Activated naive CD8-positive, alpha-beta T cell treated with anti-CD3 and anti-CD28 coated beads, Interleukin-2, amount 50 U/mL, for 16 hours (primary cell): ENCODE data around the gene BNC2.

Source experiments
- DNase-seq: peaks from one replicate; pipeline ENCODE4 v3.0.0-alpha.2; 2020; ENCODE audit warnings: low read depth, low spot score

The BNC2 gene

DNA sequence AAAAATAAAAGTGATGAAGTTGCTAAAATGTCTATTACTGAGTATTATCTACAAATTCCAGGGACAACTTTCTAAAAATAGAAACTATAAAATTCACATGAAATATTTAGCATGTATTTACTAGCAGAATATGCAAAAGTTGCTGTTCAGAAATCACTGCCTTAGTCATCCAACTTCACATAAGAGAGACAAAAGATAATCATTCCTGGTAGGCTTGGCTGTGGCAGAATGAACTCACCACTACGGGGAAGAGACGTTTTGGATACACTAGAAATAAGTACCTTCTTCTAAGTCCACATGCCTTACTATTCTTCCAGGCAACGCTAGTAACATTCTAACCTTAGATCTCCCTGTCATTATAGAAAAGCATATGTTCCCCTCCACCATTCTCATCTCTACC is 272.2 kb downstream of the BNC2 start:
- DNase-seq = no peak

- no peak for DNase-seq
Measured at GRCh38 chr9:16597136-16597535, 273.3 kb downstream of the BNC2 start.

- no peak for DNase-seq
Measured at GRCh38 chr9:16595227-16595626, 275.2 kb downstream of the BNC2 start.

- no peak for DNase-seq
Measured at GRCh38 chr9:16594787-16595186, 275.7 kb downstream of the BNC2 start.

- DNase-seq = no peak
Measured at GRCh38 chr9:16593746-16594145, 276.7 kb downstream of the BNC2 start.

DNA sequence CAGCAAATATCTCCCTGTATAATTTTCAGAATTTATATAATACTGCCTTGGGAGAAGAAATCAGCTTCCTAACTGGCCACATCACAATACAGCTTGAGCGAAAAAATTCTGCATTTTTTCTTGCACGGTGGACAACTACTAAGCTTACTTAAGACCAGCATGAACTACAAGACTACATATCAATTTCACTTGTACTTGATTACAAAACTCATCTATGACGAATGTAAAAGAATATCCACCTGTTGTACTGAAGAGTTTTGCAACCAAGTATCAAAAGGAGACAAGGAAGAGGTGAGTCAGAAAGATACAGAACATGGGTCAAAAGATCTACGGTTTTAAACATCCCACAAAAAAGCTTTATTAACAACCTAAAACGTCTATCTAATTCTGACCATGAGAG is 279.4 kb downstream of the BNC2 start:
- DNase-seq = no peak

DNA sequence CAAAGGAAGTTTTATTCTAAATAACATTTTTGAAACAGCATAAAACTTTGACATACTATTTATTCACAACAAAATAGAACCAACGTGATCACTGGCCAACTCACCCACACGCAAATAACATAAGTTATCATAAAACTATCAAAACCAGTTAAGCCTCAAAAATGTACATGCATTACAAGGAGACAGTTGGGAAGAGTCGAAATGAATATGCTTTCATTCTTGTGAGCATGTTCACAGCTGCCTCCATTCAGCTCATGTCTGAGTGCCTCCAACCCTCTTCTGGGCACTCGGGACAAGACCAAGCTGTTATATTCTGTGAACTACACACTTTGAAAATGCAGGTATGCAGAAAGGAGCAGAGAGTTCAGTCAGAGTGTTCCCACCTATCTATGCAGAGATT is 284.9 kb downstream of the BNC2 start:
- DNase-seq = no peak

- no peak for DNase-seq
Measured at GRCh38 chr9:16579872-16580432, 290.5 kb downstream of the BNC2 start.

- no peak for DNase-seq
Measured at GRCh38 chr9:16575986-16576245, 294.6 kb downstream of the BNC2 start.

- no peak for DNase-seq
Measured at GRCh38 chr9:16575142-16575985, 295.1 kb downstream of the BNC2 start.

GRCh38 chr9:16572005-16572734 is 298.3 kb downstream of the BNC2 start:
- no peak for DNase-seq

DNA sequence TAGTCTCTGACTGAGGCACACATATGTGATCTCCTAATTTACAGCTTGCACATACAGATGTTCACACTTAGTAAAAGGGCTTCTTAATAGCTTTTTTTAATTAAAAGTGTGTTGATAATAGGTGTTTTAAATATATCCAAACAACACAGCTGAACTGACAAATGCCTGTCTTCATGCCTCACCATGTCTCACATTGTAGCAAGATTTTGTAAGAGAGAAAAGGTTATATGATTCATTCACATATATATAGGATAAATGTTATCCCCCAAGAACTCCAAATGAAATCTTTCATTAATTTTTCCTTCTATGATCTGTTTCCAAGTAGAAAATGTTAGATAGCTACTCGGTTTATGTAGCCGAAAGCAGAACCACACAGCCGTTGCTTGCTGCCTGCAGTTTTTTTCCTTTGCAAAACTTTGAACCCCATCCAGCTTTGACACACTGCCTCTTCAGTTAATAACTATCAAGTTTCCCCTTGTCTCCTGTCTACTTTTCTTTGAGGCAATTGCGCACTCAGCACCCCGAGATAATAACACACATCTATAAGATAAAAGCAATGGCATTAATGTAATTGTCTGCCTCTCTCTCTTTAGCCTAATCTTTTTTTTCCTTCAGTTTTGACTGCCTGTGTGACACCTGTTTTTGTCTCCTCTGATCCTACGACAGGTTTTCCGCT is 299.2 kb downstream of the BNC2 start:
- no peak for DNase-seq

DNA sequence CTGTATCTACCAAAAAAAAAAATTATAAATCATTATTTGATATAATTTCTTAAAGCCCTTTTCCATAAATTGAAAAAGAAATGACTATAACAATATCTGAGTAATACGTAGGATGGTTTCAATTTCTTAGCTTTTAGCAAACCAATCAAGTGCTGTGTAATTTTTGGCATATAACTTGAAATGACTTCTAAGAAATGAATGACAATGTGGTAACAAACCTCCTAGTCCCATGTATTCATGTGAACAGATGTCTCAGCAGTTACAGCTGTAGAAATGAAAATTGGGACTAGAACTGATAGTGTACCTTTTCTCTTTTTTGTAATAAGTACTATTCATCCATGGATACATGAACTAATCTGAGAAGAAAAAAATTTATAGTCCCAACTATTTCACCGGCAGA is 307.0 kb downstream of the BNC2 start:
- no peak for DNase-seq

DNA sequence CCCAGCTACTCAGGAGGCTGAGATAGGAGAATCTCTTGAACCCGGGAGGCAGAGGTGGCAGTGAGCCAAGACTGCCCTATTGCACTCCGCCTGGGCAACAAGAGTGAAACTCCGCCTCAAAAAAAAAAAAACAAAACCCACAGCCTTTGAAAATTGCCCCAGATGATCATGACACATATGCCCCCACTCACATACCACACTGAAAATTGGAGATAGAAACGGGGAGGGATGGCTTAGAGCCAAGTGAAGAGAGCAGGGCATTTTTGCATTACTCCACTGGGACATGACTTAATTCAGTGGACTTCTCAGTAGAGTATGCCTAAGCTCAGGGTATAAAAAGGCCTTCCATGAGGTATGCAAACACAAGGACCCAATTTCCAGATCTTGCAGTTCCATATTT is 309.3 kb downstream of the BNC2 start:
- no peak for DNase-seq

DNA sequence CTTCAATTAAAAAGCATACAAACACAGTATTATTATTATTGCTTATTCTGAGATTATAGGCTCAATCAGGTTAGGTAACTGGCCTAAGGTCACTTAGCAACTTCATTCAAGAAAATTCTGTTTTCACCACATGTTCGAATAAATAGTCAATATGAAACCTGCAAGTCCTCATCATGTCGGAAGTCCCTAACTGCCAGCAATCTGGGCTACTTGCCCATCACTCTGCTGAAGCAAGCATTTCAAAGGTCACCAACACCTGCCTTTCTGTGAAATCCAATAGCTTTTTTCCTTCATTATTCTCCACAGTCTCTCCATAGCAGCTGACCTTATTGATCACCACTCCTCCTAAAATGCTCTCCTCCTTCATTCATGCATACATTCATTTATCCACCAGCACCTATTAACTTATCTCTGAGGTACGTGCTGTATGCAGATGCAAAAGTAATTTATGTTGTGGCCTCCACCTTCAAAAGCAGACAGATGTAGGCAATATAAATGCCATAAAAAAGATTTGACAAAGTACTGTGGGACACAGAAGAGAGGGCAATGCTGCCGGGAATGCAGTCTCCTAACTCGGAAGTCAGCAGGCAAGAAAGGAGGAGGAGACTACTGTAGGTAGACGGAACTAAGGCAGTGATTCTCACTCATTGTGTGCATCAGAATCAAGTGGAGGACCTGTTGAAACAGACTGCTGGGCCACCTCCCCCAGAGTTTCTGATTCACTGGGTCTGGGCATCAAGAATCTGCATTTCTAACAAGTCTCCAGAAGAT is 310.9 kb downstream of the BNC2 start:
- no peak for DNase-seq

DNA sequence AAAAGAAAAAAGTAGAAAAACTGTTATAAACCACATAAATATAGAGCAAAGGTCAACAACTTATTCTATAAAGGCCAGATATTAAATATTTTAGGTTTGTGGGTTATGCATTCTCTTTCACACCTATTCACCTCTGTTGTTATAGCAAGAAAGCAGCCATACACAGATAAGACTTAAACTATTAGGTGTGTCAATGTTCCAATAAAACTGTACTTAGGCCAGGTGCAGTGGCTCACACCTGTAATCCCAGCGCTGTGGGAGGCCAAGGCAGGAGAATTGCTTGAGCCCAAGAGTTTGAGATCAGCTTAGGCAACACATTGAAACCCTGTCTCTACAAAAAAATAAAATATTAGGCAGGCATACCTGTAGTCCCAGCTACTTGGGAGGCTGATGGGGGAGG is 314.7 kb downstream of the BNC2 start:
- DNase-seq = no peak

- no peak for DNase-seq
Measured at GRCh38 chr9:16553869-16554540, 316.5 kb downstream of the BNC2 start.

DNA sequence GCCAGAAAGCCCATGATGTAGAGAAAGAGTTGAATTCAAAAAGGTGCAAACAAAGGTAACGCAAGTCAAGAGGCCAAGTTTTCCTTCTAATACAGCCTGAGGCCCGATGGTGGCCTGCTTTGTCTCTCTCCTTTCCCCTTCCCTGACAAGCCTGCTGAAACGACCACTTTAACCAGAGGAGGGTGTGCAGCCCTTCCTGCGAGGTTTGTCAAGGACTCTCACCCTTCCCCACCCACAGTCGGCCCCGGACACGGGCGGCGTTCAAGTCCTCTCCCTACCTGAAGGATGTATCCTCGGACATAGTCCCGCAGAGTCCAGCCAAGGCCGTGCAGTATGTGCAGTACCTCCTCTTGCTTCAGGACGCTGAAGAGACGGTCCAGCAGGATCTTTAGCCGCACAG is 318.2 kb downstream of the BNC2 start:
- no peak for DNase-seq

- no peak for DNase-seq
Measured at GRCh38 chr9:16551692-16552091, 318.8 kb downstream of the BNC2 start.

DNA sequence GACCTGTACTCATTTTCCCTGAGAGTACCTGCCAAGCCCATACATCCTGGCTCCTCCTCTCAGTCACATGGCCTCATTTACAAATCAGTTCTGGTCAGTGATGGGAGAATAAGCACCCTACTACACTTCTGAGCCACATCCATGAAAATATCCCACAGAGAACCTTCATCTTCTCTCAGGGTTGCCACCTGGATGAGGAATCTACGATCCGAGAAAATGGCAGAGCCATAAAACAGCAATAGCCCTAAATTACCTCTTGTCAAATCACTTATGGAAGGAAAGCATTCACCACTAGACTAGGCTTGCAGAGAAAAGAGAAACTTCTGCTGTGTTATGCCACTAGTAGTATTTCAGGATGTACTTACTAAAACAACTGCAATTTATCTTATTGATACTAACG is 324.8 kb downstream of the BNC2 start:
- DNase-seq = no peak

- no peak for DNase-seq
Measured at GRCh38 chr9:16544842-16545241, 325.6 kb downstream of the BNC2 start.
